Testis (tissue), 2 donors: ENCODE results near the gene GMPPB.

Experiments used
- CTCF ChIP-seq, 3 experiments: fragments of 450-650 bp in 2 of 3; fragments of 200-600 bp in 1 of 3; sonication (generic) in 1 of 3; IDR thresholded peaks; one replicate each; pipeline ENCODE4 v1.5.1; 2016 to 2019; ENCODE audit warnings: antibody characterized with exemption in 3 of 3, mild to moderate bottlenecking in 2 of 3, moderate library complexity in 1 of 3
- POLR2A ChIP-seq: fragments of 450-650 bp; IDR thresholded peaks from one replicate; pipeline ENCODE4 v1.6.1; 2017; ENCODE audit warnings: antibody characterized with exemption, mild to moderate bottlenecking, moderate library complexity

GRCh38 chr3:49712631-49713317, 11.0 kb downstream of the GMPPB start:
- no peak for TF ChIP-seq CTCF (IDR thresholded peaks at IDR 0.05)
- no peak for TF ChIP-seq POLR2A
